ENCODE measurements around the gene PRDX3. TPM values are rescaled to one million over a fixed set of nuclear protein-coding genes. Genes with fewer than 3 reads are reported as not detected.

Gene PRDX3
- polyA plus RNA-seq, 1 of the 3 experiments (the other 2 are of a cell fraction) = 193 TPM

GRCh38 chr10:119210633-119211032, 32.0 kb upstream of the PRDX3 start:
- H3K36me3 ChIP-seq (replicated peaks in 1 of 2; ENCODE audit: control insufficient read depth in 1 of 2, insufficient read depth in 2 of 2, low read length in 1 of 2) = no peaks in the 10 kb centered on the region
- H3K9me2 ChIP-seq = no peaks in the 10 kb centered on the region
- H3K9me3 ChIP-seq = no peaks in the 10 kb centered on the region
- H3K4me3 ChIP-seq (ENCODE audit: low read depth in 2 of 2, low read length in 1 of 2) = no peak overlapping the region
- 28% methylated on average over 2 of the region's 2 CpGs for WGBS (ENCODE audit: low lambda C conversion rate)
- peak overlapping the region; percentile 74; the same call in 1 of the 2 replicates for H3K9ac ChIP-seq
- H3K27me3 ChIP-seq (ENCODE audit: insufficient read depth) = no peaks in the 10 kb centered on the region
- DNase-seq = peak; percentile 36
- peaks cover 30% of the 10 kb centered on the region for H3F3A ChIP-seq (replicated peaks; ENCODE audit: insufficient read depth)
- H4K20me1 ChIP-seq (ENCODE audit: insufficient read depth) = no peaks in the 10 kb centered on the region
- POLR2A ChIA-PET = interaction anchor here (0.9 kb wide), 1 partner anchor 43 kb away, joined by 3 read pairs; no protein-coding TSS in a partner anchor
- peaks cover 29 to 50% of the 10 kb centered on the region in 2 experiments for H3K4me1 ChIP-seq (ENCODE audit: control insufficient read depth in 1 of 2, insufficient read depth in 2 of 2, low read depth in 1 of 2, low read length in 1 of 2)
- H3K79me2 ChIP-seq (ENCODE audit: insufficient read depth) = peaks cover 57% of the 10 kb centered on the region
- peak overlapping the region; percentile 67 to 98 for H3K27ac ChIP-seq (ENCODE audit: low read depth in 2 of 2, low read length in 1 of 2)
- peak overlapping the region; percentile 97 for H3K4me2 ChIP-seq
- peak overlapping the region; percentile 52; the same call in 1 of the 2 replicates for H2AFZ ChIP-seq (ENCODE audit: low read depth)
- CTCF ChIA-PET = interaction anchor here (0.7 to 15.4 kb wide), 15 partner anchors 10 to 442 kb away, joined by 3 to 505 read pairs (median 8); no protein-coding TSS in a partner anchor
- TF ChIP-seq MXI1 (IDR thresholded peaks at IDR 0.05; ENCODE audit: low read depth, low read length) (peak; percentile 44; the same call in 1 of the 2 replicates), CTCF (IDR thresholded peaks at IDR 0.05) (no peak), FOXJ3 (CRISPR knock-in tag; IDR thresholded peaks at IDR 0.05) (no peak), FOXM1 (IDR thresholded peaks at IDR 0.05; ENCODE audit: low read depth) (no peak), USF1 (IDR thresholded peaks at IDR 0.05; ENCODE audit: borderline replicate concordance, low read depth) (no peak), NFIC (IDR thresholded peaks at IDR 0.05; ENCODE audit: borderline replicate concordance) (no peak), CHD2 (IDR thresholded peaks at IDR 0.05; ENCODE audit: low read length, partially characterized antibody) (peak; percentile 53), SIN3A (IDR thresholded peaks at IDR 0.05; ENCODE audit: borderline replicate concordance, low read depth, low read length) (no peak), EZH2phosphoT487 (IDR thresholded peaks at IDR 0.05; ENCODE audit: borderline replicate concordance, low read depth) (no peak), PBX3 (IDR thresholded peaks at IDR 0.05) (no peak), TEAD4 (IDR thresholded peaks at IDR 0.05; ENCODE audit: borderline replicate concordance, insufficient read depth) (no peak; the same call in 1 of the 2 replicates), POLR2AphosphoS5 (IDR thresholded peaks at IDR 0.05; ENCODE audit: low read depth, low read length) (peak; percentile 56; the same call in 1 of the 2 replicates), FOSL2 (IDR thresholded peaks at IDR 0.05; ENCODE audit: borderline replicate concordance, low read depth) (no peak), NRF1 (IDR thresholded peaks at IDR 0.05; ENCODE audit: low read depth, low read length) (no peak), ZBTB33 (IDR thresholded peaks at IDR 0.05; ENCODE audit: borderline replicate concordance, low read depth) (no peak), GABPA (IDR thresholded peaks at IDR 0.05; ENCODE audit: low read depth) (no peak), REST (IDR thresholded peaks at IDR 0.05; ENCODE audit: low read depth, low read length) (no peak), GATA2 (CRISPR knock-in tag; IDR thresholded peaks at IDR 0.05) (peak; percentile 78), EP300 (IDR thresholded peaks at IDR 0.05; ENCODE audit: borderline replicate concordance in 1 of 2, low read depth in 1 of 2, low read length in 1 of 2) (peak in 1 of 2 experiments; percentile 97; a peak in 2 of 4 replicates), RXRA (IDR thresholded peaks at IDR 0.05; ENCODE audit: borderline replicate concordance, low read depth) (no peak), SMC3 (IDR thresholded peaks at IDR 0.05; ENCODE audit: low read depth, low read length) (no peak), TCF12 (IDR thresholded peaks at IDR 0.05) (peak; percentile 66), RFX5 (IDR thresholded peaks at IDR 0.05; ENCODE audit: low read length) (no peak), TAF1 (IDR thresholded peaks at IDR 0.05; ENCODE audit: borderline replicate concordance, low read depth, low read length) (no peak), MAX (IDR thresholded peaks at IDR 0.05; ENCODE audit: low read depth) (no peak)

Measured in SK-N-SH (cell line).